Body of pancreas (tissue), 4 donors: ENCODE data around the gene TUFM.

Experiments used
- CTCF ChIP-seq, 7 experiments: fragments of 450-650 bp in 4 of 7; fragments of 200-600 bp in 3 of 7; sonication (generic) in 3 of 7; IDR thresholded peaks; one replicate each; pipeline ENCODE4 v1.5.1; 2016 to 2019; ENCODE audit warnings: antibody characterized with exemption in 7 of 7
- POLR2A ChIP-seq, 3 donors: fragments of 450-650 bp; IDR thresholded peaks; one replicate each; pipeline ENCODE4 v1.6.1; 2016; ENCODE audit warnings: antibody characterized with exemption in 3 of 3, mild to moderate bottlenecking in 2 of 3

- TF ChIP-seq CTCF (IDR thresholded peaks at IDR 0.05) (no peak), POLR2A (IDR thresholded peaks at IDR 0.05) (no peak)
These were observed 21.5 kb downstream of the TUFM start for GRCh38 chr16:28824717-28824973.
